H1 (cell line): ENCODE measurements around the gene NME1. TPM values are rescaled to one million over a fixed set of nuclear protein-coding genes. Genes with fewer than 3 reads are reported as not detected.
"Not testable (repeated sequence)": the region's sequence is repeated elsewhere in the genome, so short reads cannot be mapped to it uniquely, and the experiment has no call there.

Experiments
- CTCF ChIA-PET: fragments of 300-600 bp; sonication (Branson Sonifier 250); formaldehyde crosslinking; loops from one replicate; lab custom pipeline; 2021; ENCODE audit not compliant: partially characterized antibody; lab: Charles Lee
- POLR2A ChIA-PET: fragments of 300-600 bp; sonication (Branson Sonifier 250); formaldehyde crosslinking; loops from one replicate; lab custom pipeline; 2021; ENCODE audit warnings: inconsistent platforms; ENCODE audit not compliant: partially characterized antibody; lab: Charles Lee
- DNase-seq, 2 experiments: peaks; one replicate each; pipeline versions ENCODE4 v3.0.0 to v3.0.0-alpha.2; 2010 to 2022; ENCODE audit warnings: low spot score in 2 of 2, low read depth in 1 of 2, mixed read lengths in 1 of 2
- FAIRE-seq: peaks from 2 replicates; lab custom pipeline; 2011; peaks lifted over from hg19 to GRCh38; lab: Jason Lieb, UNC
- H2AFZ ChIP-seq: 2 replicates; pipeline ENCODE4 v1.8.1; 2012; ENCODE audit warnings: low read length, inconsistent platforms
- H2AK5ac ChIP-seq: 2 replicates; pipeline ENCODE4 v1.6.1; 2013; ENCODE audit warnings: low read depth, low read length
- H2BK120ac ChIP-seq: replicated peaks from 2 replicates; pipeline ENCODE3; 2013; ENCODE audit warnings: low read depth, low read length, inconsistent platforms
- H2BK12ac ChIP-seq: 2 replicates; pipeline ENCODE4 v1.6.1; 2013; ENCODE audit warnings: low read depth, low read length
- H2BK15ac ChIP-seq: 2 replicates; pipeline ENCODE4 v1.6.1; 2013; ENCODE audit warnings: low read length
- H2BK20ac ChIP-seq: 2 replicates; pipeline ENCODE4 v1.6.1; 2013; ENCODE audit warnings: low read length
- H2BK5ac ChIP-seq: 2 replicates; pipeline ENCODE4 v1.6.1; 2013; ENCODE audit warnings: low read depth, low read length
- H3K14ac ChIP-seq: 2 replicates; pipeline ENCODE4 v1.6.1; 2013; ENCODE audit warnings: inconsistent platforms; ENCODE audit not compliant: insufficient read length
- H3K18ac ChIP-seq: 2 replicates; pipeline ENCODE4 v1.6.1; 2013; ENCODE audit warnings: low read length; ENCODE audit errors: extremely low read depth
- H3K23ac ChIP-seq: 2 replicates; pipeline ENCODE4 v1.6.1; 2013; ENCODE audit warnings: inconsistent platforms; ENCODE audit not compliant: insufficient read length
- H3K23me2 ChIP-seq: 2 replicates; pipeline ENCODE4 v1.6.1; 2013; ENCODE audit warnings: low read depth, low read length
- H3K27ac ChIP-seq: 2 replicates; pipeline ENCODE4 v1.6.1; 2011; ENCODE audit warnings: low read depth, low read length, inconsistent platforms
- H3K27me3 ChIP-seq, 4 experiments: replicated peaks in 1 of 4; 1 replicate in 1 of 4; 2 replicates in 3 of 4; pipeline versions ENCODE4 v1.6.1 to v1.8.1; 2011 to 2013; ENCODE audit warnings: low read length in 3 of 4, mild to moderate bottlenecking in 3 of 4, inconsistent platforms in 2 of 4, mixed read lengths in 2 of 4, moderate library complexity in 1 of 4; ENCODE audit not compliant: control insufficient read depth in 3 of 4, insufficient read depth in 3 of 4; ENCODE audit errors: extremely low read depth in 1 of 4
- H3K36me3 ChIP-seq, 4 experiments: 2 replicates each; pipeline versions ENCODE4 v1.6.1 to v1.8.1; 2011 to 2013; ENCODE audit warnings: mild to moderate bottlenecking in 4 of 4, low read length in 3 of 4, moderate library complexity in 2 of 4, control low read depth in 1 of 4, inconsistent platforms in 1 of 4; ENCODE audit not compliant: insufficient read depth in 4 of 4, control insufficient read depth in 2 of 4
- H3K4ac ChIP-seq: replicated peaks from 2 replicates; pipeline ENCODE3; 2013; ENCODE audit warnings: low read length, low read depth, mixed read lengths, inconsistent platforms; ENCODE audit not compliant: insufficient read length
- H3K4me1 ChIP-seq, 4 experiments: replicated peaks in 1 of 4; 1 replicate in 1 of 4; 2 replicates in 3 of 4; pipeline versions ENCODE4 v1.6.1 to v1.8.1; 2011 to 2013; ENCODE audit warnings: low read length in 3 of 4, inconsistent platforms in 2 of 4, mixed read lengths in 1 of 4; ENCODE audit not compliant: insufficient read depth in 4 of 4, control insufficient read depth in 3 of 4
- H3K4me2 ChIP-seq, 2 experiments: 2 replicates each; pipeline versions ENCODE4 v1.6.1 to v1.8.1; 2011 to 2013; ENCODE audit warnings: low read depth in 2 of 2, low read length in 2 of 2, control low read depth in 1 of 2, inconsistent platforms in 1 of 2, mild to moderate bottlenecking in 1 of 2; ENCODE audit not compliant: insufficient read depth in 1 of 2
- H3K4me3 ChIP-seq, 4 experiments: fragments of 200-600, 300-600 bp in 1 of 4; sonication (generic), shearing (Covaris generic), sonication (Bioruptor Twin) in 1 of 4; 2 replicates each; pipeline versions ENCODE4 v1.5.1 to v1.8.1; 2011 to 2016; ENCODE audit warnings: low read length in 4 of 4, low read depth in 3 of 4, control low read depth in 2 of 4, inconsistent platforms in 2 of 4, mild to moderate bottlenecking in 2 of 4, mixed read lengths in 1 of 4, moderate library complexity in 1 of 4; ENCODE audit not compliant: insufficient read depth in 2 of 4; ENCODE audit errors: extremely low read depth in 1 of 4
- H3K56ac ChIP-seq: replicated peaks from 2 replicates; pipeline ENCODE3; 2013; ENCODE audit warnings: low read depth, mild to moderate bottlenecking, mixed read lengths, low read length, inconsistent platforms; ENCODE audit not compliant: insufficient read length
- H3K79me1 ChIP-seq: 2 replicates; pipeline ENCODE4 v1.6.1; 2013; ENCODE audit warnings: low read depth, low read length, control low read depth
- H3K79me2 ChIP-seq, 2 experiments: 2 replicates each; pipeline versions ENCODE4 v1.6.1 to v1.8.1; 2012 to 2013; ENCODE audit warnings: low read length in 2 of 2, mild to moderate bottlenecking in 2 of 2, inconsistent platforms in 1 of 2; ENCODE audit not compliant: insufficient read depth in 2 of 2, control insufficient read depth in 1 of 2
- H3K9ac ChIP-seq, 4 experiments: replicated peaks in 1 of 4; 1 replicate in 1 of 4; 2 replicates in 3 of 4; pipeline versions ENCODE4 v1.6.1 to v1.8.1; 2011 to 2013; ENCODE audit warnings: low read depth in 3 of 4, low read length in 3 of 4, control low read depth in 2 of 4, mild to moderate bottlenecking in 2 of 4, moderate library complexity in 2 of 4, inconsistent platforms in 1 of 4; ENCODE audit errors: extremely low read depth in 1 of 4
- H3K9me3 ChIP-seq, 2 experiments: 2 replicates each; pipeline versions ENCODE4 v1.6.1 to v1.8.1; 2012 to 2013; ENCODE audit warnings: mild to moderate bottlenecking in 2 of 2, moderate library complexity in 2 of 2, control low read depth in 1 of 2, inconsistent platforms in 1 of 2, low read depth in 1 of 2, low read length in 1 of 2, mixed read lengths in 1 of 2; ENCODE audit not compliant: insufficient read depth in 2 of 2
- H4K20me1 ChIP-seq, 2 experiments: replicated peaks in 1 of 2; 2 replicates each; pipeline versions ENCODE3 to v1.8.1; 2011 to 2013; ENCODE audit warnings: inconsistent platforms in 2 of 2, low read length in 2 of 2, mild to moderate bottlenecking in 1 of 2; ENCODE audit not compliant: insufficient read depth in 2 of 2, control insufficient read depth in 1 of 2
- H4K5ac ChIP-seq: 2 replicates; pipeline ENCODE4 v1.6.1; 2013; ENCODE audit warnings: low read length, low read depth, mixed read lengths, inconsistent platforms; ENCODE audit not compliant: insufficient read length
- H4K8ac ChIP-seq: 2 replicates; pipeline ENCODE4 v1.8.0; 2013; ENCODE audit warnings: mild to moderate bottlenecking, moderate library complexity, low read length, inconsistent platforms; ENCODE audit not compliant: insufficient read depth; ENCODE audit errors: extremely low read depth
- H4K91ac ChIP-seq: replicated peaks from 2 replicates; pipeline ENCODE3; 2013; ENCODE audit warnings: low read length, mixed read lengths, inconsistent platforms; ENCODE audit not compliant: insufficient read length
- WGBS, 2 experiments: shearing (Covaris generic) in 1 of 2; methylation state at CpG; one replicate each; pipeline versions ENCODE4 v1.1.6 to v1.1.7; 2013 to 2015; ENCODE audit warnings: low lambda C conversion rate in 2 of 2, mixed read lengths in 2 of 2, inconsistent platforms in 1 of 2, low coverage in 1 of 2, missing lambda C conversion rate in 1 of 2; ENCODE audit not compliant: insufficient replicate concordance in 2 of 2, insufficient coverage in 1 of 2, insufficient read length in 1 of 2; ENCODE audit errors: extremely low coverage in 1 of 2, missing lambda C conversion rate in 1 of 2; 5-methylcytosine and 5-hydroxymethylcytosine counted together
- polyA plus RNA-seq, 7 experiments: library from polyadenylated mRNA; depleted of rRNA in 3 of 7; stranded (reverse) in 5 of 7; unstranded in 2 of 7; fragments of >200 nt in 5 of 7; fragments of 200-250 nt in 2 of 7; gene quantifications; 1 replicate in 5 of 7; 2 replicates in 1 of 7; 4 replicates in 1 of 7; pipeline versions ENCODE4 v1.2.1 to v1.2.3, GENCODE V29; 2011 to 2013; ENCODE audit warnings: missing spikeins in 2 of 7, mixed read lengths in 2 of 7
- total RNA-seq: library from RNA; stranded (reverse); fragmentation: NEBNext Ultra II Directional; extraction: Animal tissue kit (Norgen Biotek cat#: 25700); gene quantifications from 2 replicates; pipeline ENCODE4 v1.2.1, GENCODE V29; 2021

The NME1 gene
- total and polyA plus RNA-seq, 2 of the 8 experiments (the other 6 are each of a cell fraction or from before 2014, with no cell fraction given) = 307 to 380 TPM

- not testable (repeated sequence) for H3K4ac ChIP-seq, H4K5ac ChIP-seq, H3K9ac ChIP-seq, H3K14ac ChIP-seq, FAIRE-seq, H2BK120ac ChIP-seq, H3K23ac ChIP-seq, H3K4me2 ChIP-seq, H2BK15ac ChIP-seq, H2AFZ ChIP-seq, H2BK12ac ChIP-seq, H3K27me3 ChIP-seq, H3K4me1 ChIP-seq, H4K91ac ChIP-seq, H3K23me2 ChIP-seq, H2BK5ac ChIP-seq, H4K20me1 ChIP-seq, H3K27ac ChIP-seq, H2BK20ac ChIP-seq, H3K4me3 ChIP-seq, H3K9me3 ChIP-seq, H3K79me1 ChIP-seq, DNase-seq, H4K8ac ChIP-seq, H2AK5ac ChIP-seq, H3K18ac ChIP-seq, H3K56ac ChIP-seq
- Histone ChIP-seq H3K36me3 (peaks cover 14 to 48% (median 35%) of the 10 kb centered on the region in 4 experiments; a peak in 7 of 8 replicates), H3K79me2 (peaks cover 0 to 13% of the 10 kb centered on the region in 2 experiments; a peak in 2 of 4 replicates)
- WGBS, 2 experiments = 79% methylated on average over 9 of the region's 9 CpGs; no CpG with 5 or more reads in 1 of the 2 experiments
- ChIA-PET POLR2A (interaction anchor here (0.9 to 7.1 kb wide), 4 partner anchors 8 to 17 kb away, joined by 3 to 56 read pairs (median 6); partner anchors contain the start of gene NME2), CTCF (interaction anchor here (1.1 kb wide), 1 partner anchor 22 kb away, joined by 3 read pairs; no protein-coding TSS in a partner anchor)
Observed at GRCh38 chr17:51172030-51172429, 18.7 kb downstream of the NME1 start.
